Smooth muscle cell (in vitro differentiated cells): ENCODE results near the gene C5orf58. TPM values are rescaled to one million over a fixed set of nuclear protein-coding genes. Genes with fewer than 3 reads are reported as not detected.

Experiments used
- DNase-seq: peaks from one replicate; lab custom pipeline; 2025; ENCODE audit not compliant: unreplicated experiment; lab: John Stamatoyannopoulos, UW
- H2AFZ ChIP-seq: fragments of 200-600 bp; sonication (generic); 2 replicates; pipeline ENCODE4 v1.6.0; 2016; ENCODE audit warnings: antibody characterized with exemption, low read depth, mild to moderate bottlenecking
- H3F3A ChIP-seq: fragments of 200-600 bp; sonication (generic); 2 replicates; pipeline ENCODE4 v1.6.0; 2017; ENCODE audit warnings: antibody characterized with exemption, low read depth
- H3K27ac ChIP-seq: fragments of 200-600 bp; sonication (generic); 2 replicates; pipeline ENCODE4 v1.5.1; 2016; ENCODE audit warnings: low read depth, mild to moderate bottlenecking
- H3K27me3 ChIP-seq: fragments of 200-600 bp; sonication (generic); 2 replicates; pipeline ENCODE4 v1.6.1; 2016; ENCODE audit warnings: low read depth, mild to moderate bottlenecking
- H3K36me3 ChIP-seq: fragments of 200-600 bp; sonication (generic); 2 replicates; pipeline ENCODE4 v1.5.1; 2016; ENCODE audit warnings: low read depth
- H3K4me1 ChIP-seq: fragments of 200-600 bp; sonication (generic); 2 replicates; pipeline ENCODE4 v1.5.1; 2016; ENCODE audit warnings: low read depth
- H3K4me2 ChIP-seq: fragments of 200-600 bp; sonication (generic); 2 replicates; pipeline ENCODE4 v1.6.0; 2016; ENCODE audit warnings: mild to moderate bottlenecking
- H3K4me3 ChIP-seq: fragments of 200-600 bp; sonication (generic); 2 replicates; pipeline ENCODE4 v1.5.1; 2016; ENCODE audit warnings: mild to moderate bottlenecking
- H3K79me2 ChIP-seq: fragments of 200-600 bp; sonication (generic); 2 replicates; pipeline ENCODE4 v1.6.0; 2016; ENCODE audit warnings: low read depth, mild to moderate bottlenecking
- H3K9ac ChIP-seq: fragments of 200-600 bp; sonication (generic); 2 replicates; pipeline ENCODE4 v1.6.0; 2016; ENCODE audit warnings: low read depth
- H3K9me3 ChIP-seq: fragments of 200-600 bp; sonication (generic); replicated peaks from 2 replicates; pipeline ENCODE4 v1.5.1; 2016; ENCODE audit warnings: low read depth
- H4K20me1 ChIP-seq: fragments of 200-600 bp; sonication (generic); 2 replicates; pipeline ENCODE4 v1.6.0; 2016; ENCODE audit warnings: low read depth
- WGBS: methylation state at CpG from one replicate; pipeline ENCODE4 v1.1.7; 2016; ENCODE audit warnings: low lambda C conversion rate; 5-methylcytosine and 5-hydroxymethylcytosine counted together
- polyA plus RNA-seq: library from polyadenylated mRNA; unstranded; fragments of >200 nt; fragmentation: Nextera tagmentation; extraction: Ambion mirVana; gene quantifications from 2 replicates; pipeline ENCODE4 v1.2.1, GENCODE V29; 2016
- total RNA-seq: library from RNA; depleted of rRNA; stranded (reverse); fragments of >200 nt; gene quantifications from 2 replicates; pipeline ENCODE4 v1.2.3, GENCODE V29; 2014
- TF ChIP-seq, protein P1 (sequence below): fragments of 200-600 bp; sonication (generic); IDR thresholded peaks from 2 replicates; pipeline ENCODE4 v1.5.1; 2017; ENCODE audit warnings: borderline replicate concordance, mild to moderate bottlenecking, antibody characterized with exemption; ENCODE audit not compliant: insufficient read depth, poor library complexity, severe bottlenecking

The C5orf58 gene
- total and polyA plus RNA-seq, 2 experiments from 2014 or later, result not detected

DNA sequence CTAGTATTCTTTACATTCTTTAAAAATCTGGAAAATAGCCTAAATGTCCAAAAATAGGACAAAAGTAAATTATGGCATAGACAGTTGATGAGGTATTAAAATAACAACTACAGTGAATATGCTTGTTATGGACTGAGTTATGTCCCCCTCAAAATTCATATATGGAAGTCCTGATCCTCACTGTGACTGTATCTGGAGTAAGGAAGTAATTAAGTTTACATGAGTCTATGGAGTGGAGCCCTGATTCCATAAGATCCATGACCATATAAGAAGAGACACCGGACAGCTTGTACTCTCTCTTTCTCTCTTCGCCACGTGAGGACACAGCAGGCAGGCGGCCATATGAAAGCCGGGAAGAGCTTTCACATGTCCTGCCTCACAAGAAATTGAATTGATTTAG lies 28.6 kb upstream of the C5orf58 start:
- H3F3A ChIP-seq, result no peaks in the 10 kb centered on the region
- peaks cover 22% of the 10 kb centered on the region for H3K27me3 ChIP-seq
- no peak overlapping the region for H3K27ac ChIP-seq
- 90% methylated on average over 5 of the region's 5 CpGs for WGBS
- H3K9ac ChIP-seq, result no peak overlapping the region
- no peak overlapping the region for H3K4me3 ChIP-seq
- no peaks in the 10 kb centered on the region for H3K79me2 ChIP-seq
- H3K9me3 ChIP-seq, result no peaks in the 10 kb centered on the region
- no peak for DNase-seq
- H4K20me1 ChIP-seq, result no peaks in the 10 kb centered on the region
- H2AFZ ChIP-seq, result no peak overlapping the region
- no peaks in the 10 kb centered on the region for H3K4me1 ChIP-seq
- H3K36me3 ChIP-seq, result no peaks in the 10 kb centered on the region
- H3K4me2 ChIP-seq, result no peak overlapping the region
- TF ChIP-seq, protein P1, sequence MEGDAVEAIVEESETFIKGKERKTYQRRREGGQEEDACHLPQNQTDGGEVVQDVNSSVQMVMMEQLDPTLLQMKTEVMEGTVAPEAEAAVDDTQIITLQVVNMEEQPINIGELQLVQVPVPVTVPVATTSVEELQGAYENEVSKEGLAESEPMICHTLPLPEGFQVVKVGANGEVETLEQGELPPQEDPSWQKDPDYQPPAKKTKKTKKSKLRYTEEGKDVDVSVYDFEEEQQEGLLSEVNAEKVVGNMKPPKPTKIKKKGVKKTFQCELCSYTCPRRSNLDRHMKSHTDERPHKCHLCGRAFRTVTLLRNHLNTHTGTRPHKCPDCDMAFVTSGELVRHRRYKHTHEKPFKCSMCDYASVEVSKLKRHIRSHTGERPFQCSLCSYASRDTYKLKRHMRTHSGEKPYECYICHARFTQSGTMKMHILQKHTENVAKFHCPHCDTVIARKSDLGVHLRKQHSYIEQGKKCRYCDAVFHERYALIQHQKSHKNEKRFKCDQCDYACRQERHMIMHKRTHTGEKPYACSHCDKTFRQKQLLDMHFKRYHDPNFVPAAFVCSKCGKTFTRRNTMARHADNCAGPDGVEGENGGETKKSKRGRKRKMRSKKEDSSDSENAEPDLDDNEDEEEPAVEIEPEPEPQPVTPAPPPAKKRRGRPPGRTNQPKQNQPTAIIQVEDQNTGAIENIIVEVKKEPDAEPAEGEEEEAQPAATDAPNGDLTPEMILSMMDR, result no peak

DNA sequence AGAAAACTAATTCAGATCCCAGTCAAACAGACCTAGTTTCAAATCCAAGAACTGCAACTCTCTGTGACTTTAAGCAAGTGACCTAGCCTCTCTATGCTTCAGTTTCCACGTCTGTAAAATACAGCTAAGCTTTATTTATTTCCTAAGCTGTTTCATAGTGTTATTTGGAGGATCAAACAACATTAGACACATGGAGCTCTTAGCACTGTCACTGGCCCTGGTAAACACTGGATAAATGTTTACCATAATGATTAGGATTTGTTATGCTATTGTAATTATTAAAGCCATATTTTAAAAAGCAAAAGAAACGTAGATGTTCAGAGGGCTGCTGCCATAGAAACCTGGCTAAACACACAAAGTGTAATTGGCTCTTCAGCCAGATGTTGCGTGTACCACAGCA lies 26.6 kb upstream of the C5orf58 start:
- Histone ChIP-seq H2AFZ (no peak overlapping the region), H3K4me1 (no peaks in the 10 kb centered on the region), H4K20me1 (no peaks in the 10 kb centered on the region), H3K79me2 (no peaks in the 10 kb centered on the region), H3F3A (no peaks in the 10 kb centered on the region), H3K4me2 (no peak overlapping the region), H3K36me3 (no peaks in the 10 kb centered on the region), H3K4me3 (no peak overlapping the region), H3K27me3 (peaks cover 22% of the 10 kb centered on the region), H3K9ac (no peak overlapping the region), H3K9me3 (no peaks in the 10 kb centered on the region), H3K27ac (no peak overlapping the region)
- TF ChIP-seq, protein P1, result no peak
- WGBS, result 80% methylated on average over 3 of the region's 3 CpGs
- no peak for DNase-seq

DNA sequence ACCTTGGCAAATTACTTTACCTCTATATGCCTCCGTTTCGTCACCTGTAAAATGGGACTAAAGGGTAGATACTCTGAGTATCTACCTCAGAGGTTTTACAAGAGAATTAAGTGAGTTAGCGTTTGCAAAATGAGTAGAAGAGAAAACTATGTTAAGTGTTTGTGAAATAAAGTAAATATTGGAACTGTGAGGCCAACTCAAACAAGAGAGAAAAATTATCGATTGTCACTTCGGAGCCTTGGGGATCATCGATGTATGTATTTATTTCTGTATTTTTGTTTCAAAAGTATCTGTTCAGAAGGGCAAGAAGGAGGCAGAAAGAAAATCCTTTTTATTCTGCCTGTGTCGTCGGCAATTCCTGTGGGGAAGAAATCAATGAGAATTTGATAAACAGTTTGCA lies 25.8 kb upstream of the C5orf58 start:
- H3K9me3 ChIP-seq, result no peaks in the 10 kb centered on the region
- no peaks in the 10 kb centered on the region for H3K4me1 ChIP-seq
- H3K27me3 ChIP-seq, result peaks cover 22% of the 10 kb centered on the region
- no peaks in the 10 kb centered on the region for H4K20me1 ChIP-seq
- no peaks in the 10 kb centered on the region for H3K36me3 ChIP-seq
- no peak overlapping the region for H2AFZ ChIP-seq
- H3K4me2 ChIP-seq, result no peak overlapping the region
- no peak overlapping the region for H3K9ac ChIP-seq
- H3K27ac ChIP-seq, result no peak overlapping the region
- no peaks in the 10 kb centered on the region for H3K79me2 ChIP-seq
- no peaks in the 10 kb centered on the region for H3F3A ChIP-seq
- DNase-seq, result no peak
- 95% methylated on average over 8 of the region's 8 CpGs for WGBS
- TF ChIP-seq, protein P1, result no peak
- H3K4me3 ChIP-seq, result no peak overlapping the region

- no peak overlapping the region for H3K9ac ChIP-seq
- H3K27me3 ChIP-seq, result peaks cover 10% of the 10 kb centered on the region
- no peaks in the 10 kb centered on the region for H3K9me3 ChIP-seq
- no peaks in the 10 kb centered on the region for H3F3A ChIP-seq
- no peak overlapping the region for H2AFZ ChIP-seq
- no peak overlapping the region for H3K4me2 ChIP-seq
- H3K27ac ChIP-seq, result no peak overlapping the region
- H4K20me1 ChIP-seq, result no peaks in the 10 kb centered on the region
- no peak overlapping the region for H3K4me3 ChIP-seq
- no peaks in the 10 kb centered on the region for H3K36me3 ChIP-seq
- H3K79me2 ChIP-seq, result no peaks in the 10 kb centered on the region
- 78% methylated on average over 1 of the region's 1 CpG for WGBS
- no peaks in the 10 kb centered on the region for H3K4me1 ChIP-seq
- TF ChIP-seq, protein P1, result no peak
- no peak for DNase-seq
These were observed 21.0 kb upstream of the C5orf58 start for GRCh38 chr5:170211575-170212334.
